Esophagus muscularis mucosa (tissue), 4 donors: ENCODE measurements around the gene BRSK1. TPM values are rescaled to one million over a fixed set of nuclear protein-coding genes. Genes with fewer than 3 reads are reported as not detected.

Source experiments
- DNase-seq: peaks from one replicate; pipeline ENCODE4 v3.0.0-alpha.2; 2017; ENCODE audit errors: extremely low spot score
- H3K27ac ChIP-seq, 4 donors: fragments of 200-600 bp; sonication (generic); replicated peaks in 1 of 4; 1 replicate in 3 of 4; 2 replicates in 1 of 4; pipeline ENCODE4 v1.5.1; 2016 to 2019; ENCODE audit warnings: mild to moderate bottlenecking in 1 of 4
- H3K27me3 ChIP-seq, 4 donors: fragments of 200-600 bp; sonication (generic); one replicate each; pipeline versions ENCODE4 v1.5.1 to v1.6.0; 2016 to 2019
- H3K36me3 ChIP-seq, 4 donors: fragments of 200-600 bp; sonication (generic); one replicate each; pipeline ENCODE4 v1.5.1; 2016 to 2019
- H3K4me1 ChIP-seq, 4 donors: fragments of 200-600 bp; sonication (generic); one replicate each; pipeline ENCODE4 v1.5.1; 2016 to 2019
- H3K4me3 ChIP-seq, 4 donors: fragments of 200-600 bp; sonication (generic); 1 replicate in 2 of 4; 2 replicates in 2 of 4; pipeline ENCODE4 v1.5.1; 2016 to 2019; ENCODE audit warnings: mild to moderate bottlenecking in 4 of 4, moderate library complexity in 1 of 4
- H3K9me3 ChIP-seq, 4 donors: fragments of 200-600 bp; sonication (generic); 1 replicate in 3 of 4; 2 replicates in 1 of 4; pipeline ENCODE4 v1.5.1; 2016 to 2019
- EP300 ChIP-seq: sonication (generic); formaldehyde crosslinking; IDR thresholded peaks from one replicate; pipeline ENCODE4 v1.6.1; 2017; ENCODE audit warnings: antibody characterized with exemption
- POLR2A ChIP-seq: fragments of 450-650 bp; IDR thresholded peaks from one replicate; pipeline ENCODE4 v1.6.1; 2017; ENCODE audit warnings: antibody characterized with exemption, moderate library complexity, mild to moderate bottlenecking, low read depth
- POLR2AphosphoS5 ChIP-seq, 2 donors: sonication (generic); formaldehyde crosslinking; IDR thresholded peaks; one replicate each; pipeline ENCODE4 v1.6.1; 2017; ENCODE audit warnings: antibody characterized with exemption in 2 of 2
- WGBS: methylation state at CpG from one replicate; pipeline ENCODE4 v1.1.5; 2018; 5-methylcytosine and 5-hydroxymethylcytosine counted together
- intact Hi-C: fragments of 100-400 bp; cut with DNase I; formaldehyde crosslinking; loops from one replicate; pipeline ENCODE4 v1.15.1; 2023
- total RNA-seq, 4 donors: library from RNA; depleted of rRNA; stranded (reverse); fragments of >200 nt; gene quantifications; one replicate each; pipeline versions ENCODE4 v1.1.0 to v1.2.1, GENCODE V29; 2016
- TF ChIP-seq, protein P1 (sequence below), 3 experiments: fragments of 200-600 bp in 2 of 3; fragments of 450-650 bp in 1 of 3; sonication (generic) in 2 of 3; IDR thresholded peaks; one replicate each; pipeline ENCODE4 v1.5.1; 2017 to 2019; ENCODE audit warnings: antibody characterized with exemption in 3 of 3, mild to moderate bottlenecking in 2 of 3, moderate library complexity in 1 of 3

The BRSK1 gene
- total RNA-seq, 4 donors from 2014 or later: 3.3 to 16.9 (median 6.7) TPM

DNA sequence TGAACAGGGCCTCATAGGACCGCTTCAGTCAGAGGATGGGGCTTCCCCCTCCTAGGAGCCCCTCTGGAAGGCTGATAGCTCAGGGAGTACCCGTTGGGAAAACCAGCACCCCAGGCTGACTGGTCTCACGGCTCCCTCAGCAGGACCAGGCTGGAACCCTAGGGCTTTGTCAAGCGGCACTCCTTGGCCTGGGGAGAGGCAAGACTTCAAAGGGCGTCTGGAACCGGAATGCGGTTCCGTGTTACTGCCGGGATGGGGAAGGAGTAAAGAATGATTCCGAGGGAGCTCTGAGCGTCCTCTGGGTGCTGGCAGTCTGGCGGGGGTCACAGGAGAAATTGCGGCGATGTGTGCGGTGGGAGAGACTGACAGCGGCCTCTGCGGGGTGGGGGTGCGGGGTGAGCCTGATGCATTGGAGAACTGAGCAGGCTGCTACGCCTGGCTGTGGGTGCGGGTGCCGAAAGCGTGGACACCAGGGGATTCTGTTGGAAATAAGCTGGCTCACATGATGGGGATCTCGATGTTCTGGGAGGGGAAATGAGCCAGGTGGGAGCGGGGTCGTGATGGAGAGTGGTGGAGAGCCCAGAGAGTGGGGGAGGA is 68.8 kb downstream of the BRSK1 start:
- peaks cover 0 to 4% (median 1%) of the 10 kb centered on the region in 4 donors for H3K36me3 ChIP-seq
- DNase-seq: no peak
- H3K4me3 ChIP-seq: no peak overlapping the region
- H3K27ac ChIP-seq: no peak overlapping the region
- H3K4me1 ChIP-seq: peaks cover 18 to 23% (median 20%) of the 10 kb centered on the region in 4 donors
- TF ChIP-seq EP300 (no peak), POLR2AphosphoS5 (IDR thresholded peaks at IDR 0.05) (no peak), POLR2A (no peak)
- TF ChIP-seq, protein P1, sequence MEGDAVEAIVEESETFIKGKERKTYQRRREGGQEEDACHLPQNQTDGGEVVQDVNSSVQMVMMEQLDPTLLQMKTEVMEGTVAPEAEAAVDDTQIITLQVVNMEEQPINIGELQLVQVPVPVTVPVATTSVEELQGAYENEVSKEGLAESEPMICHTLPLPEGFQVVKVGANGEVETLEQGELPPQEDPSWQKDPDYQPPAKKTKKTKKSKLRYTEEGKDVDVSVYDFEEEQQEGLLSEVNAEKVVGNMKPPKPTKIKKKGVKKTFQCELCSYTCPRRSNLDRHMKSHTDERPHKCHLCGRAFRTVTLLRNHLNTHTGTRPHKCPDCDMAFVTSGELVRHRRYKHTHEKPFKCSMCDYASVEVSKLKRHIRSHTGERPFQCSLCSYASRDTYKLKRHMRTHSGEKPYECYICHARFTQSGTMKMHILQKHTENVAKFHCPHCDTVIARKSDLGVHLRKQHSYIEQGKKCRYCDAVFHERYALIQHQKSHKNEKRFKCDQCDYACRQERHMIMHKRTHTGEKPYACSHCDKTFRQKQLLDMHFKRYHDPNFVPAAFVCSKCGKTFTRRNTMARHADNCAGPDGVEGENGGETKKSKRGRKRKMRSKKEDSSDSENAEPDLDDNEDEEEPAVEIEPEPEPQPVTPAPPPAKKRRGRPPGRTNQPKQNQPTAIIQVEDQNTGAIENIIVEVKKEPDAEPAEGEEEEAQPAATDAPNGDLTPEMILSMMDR (IDR thresholded peaks at IDR 0.05): no peak
- 67% methylated on average over 25 of the region's 25 CpGs for WGBS
- intact Hi-C loops: no loop called here
- peaks cover 11 to 84% (median 46%) of the 10 kb centered on the region in 4 donors for H3K27me3 ChIP-seq
- no peaks in the 10 kb centered on the region for H3K9me3 ChIP-seq

DNA sequence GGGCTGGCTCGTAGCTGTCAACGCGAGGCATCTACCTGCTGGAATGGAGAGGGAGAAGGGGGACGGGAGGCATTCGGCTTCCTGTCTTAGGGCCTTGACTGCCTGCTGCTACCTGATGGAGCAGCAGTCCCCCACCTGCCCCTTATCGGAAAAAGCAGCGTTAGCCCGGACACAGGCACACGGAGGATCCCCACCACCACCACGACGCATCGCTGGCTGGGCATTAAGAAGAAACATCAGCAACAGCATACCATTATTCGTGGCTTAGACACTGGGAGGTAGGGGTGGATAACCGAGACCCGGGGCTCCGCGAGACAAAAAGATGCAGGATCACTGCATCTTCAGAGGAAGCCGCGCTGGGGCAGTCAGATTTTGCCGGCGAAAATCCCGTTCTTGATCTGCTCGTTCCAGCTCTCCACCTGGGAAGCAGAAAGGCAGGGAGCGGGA is 69.6 kb downstream of the BRSK1 start:
- peaks cover 0 to 3% (median 0%) of the 10 kb centered on the region in 4 donors for H3K36me3 ChIP-seq
- no peaks in the 10 kb centered on the region for H3K9me3 ChIP-seq
- TF ChIP-seq POLR2A: no peak
- TF ChIP-seq EP300: no peak
- TF ChIP-seq, protein P1 (IDR thresholded peaks at IDR 0.05): no peak
- no peak for TF ChIP-seq POLR2AphosphoS5 (IDR thresholded peaks at IDR 0.05)
- DNase-seq: no peak
- peaks cover 11 to 88% (median 46%) of the 10 kb centered on the region in 4 donors for H3K27me3 ChIP-seq
- intact Hi-C loops: no loop called here
- H3K27ac ChIP-seq: no peak overlapping the region
- peaks cover 18 to 23% (median 20%) of the 10 kb centered on the region in 4 donors for H3K4me1 ChIP-seq
- 5% methylated on average over 20 of the region's 24 CpGs for WGBS
- H3K4me3 ChIP-seq: peak overlapping the region; percentile 41 to 63 (median 46)

DNA sequence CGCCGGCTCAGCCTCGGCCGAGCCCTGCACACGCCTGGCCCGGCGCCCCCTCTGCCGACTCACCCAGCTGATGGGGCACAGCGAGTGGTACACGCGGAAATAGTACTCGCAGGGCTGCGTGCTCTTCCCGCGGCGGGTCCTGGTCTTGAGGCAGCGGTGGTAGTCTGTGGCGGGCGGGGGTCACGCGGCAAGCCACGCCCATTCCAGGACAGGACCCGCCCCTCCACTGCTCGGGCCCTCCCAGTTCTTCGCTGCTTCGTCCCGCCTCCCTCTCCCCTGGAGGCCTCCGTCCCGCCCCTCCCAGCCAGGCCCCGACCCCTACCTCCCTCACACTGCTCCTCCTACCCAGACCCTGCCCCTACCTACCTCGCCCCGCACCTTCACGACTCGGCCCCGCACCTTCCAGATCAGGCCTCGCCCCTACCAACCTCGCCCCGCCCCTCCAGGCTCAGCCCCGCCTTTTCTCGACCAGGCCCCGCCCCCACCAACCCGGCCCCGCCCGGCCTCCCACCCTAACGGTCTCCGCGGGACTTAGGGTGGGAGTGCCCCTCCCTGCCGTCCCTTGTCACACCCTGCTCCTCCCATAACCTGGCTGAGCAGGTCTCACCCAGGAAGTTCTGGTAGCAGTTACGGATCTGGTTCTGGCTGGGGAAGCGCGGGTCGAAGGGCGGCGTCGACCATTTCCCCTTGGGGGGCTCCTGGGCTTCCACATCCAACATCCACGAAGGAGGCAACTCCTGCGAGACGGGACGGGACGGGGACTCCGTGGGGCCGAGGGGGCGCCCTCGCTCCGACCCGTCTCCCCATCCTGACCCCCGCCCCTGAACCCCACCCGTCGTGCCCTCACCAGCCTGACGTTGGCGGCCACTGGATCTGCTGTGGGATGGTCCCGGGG is 70.3 kb downstream of the BRSK1 start:
- intact Hi-C loops: no loop called here
- peaks cover 11 to 91% (median 46%) of the 10 kb centered on the region in 4 donors for H3K27me3 ChIP-seq
- WGBS: 9% methylated on average over 16 of the region's 72 CpGs

DNA sequence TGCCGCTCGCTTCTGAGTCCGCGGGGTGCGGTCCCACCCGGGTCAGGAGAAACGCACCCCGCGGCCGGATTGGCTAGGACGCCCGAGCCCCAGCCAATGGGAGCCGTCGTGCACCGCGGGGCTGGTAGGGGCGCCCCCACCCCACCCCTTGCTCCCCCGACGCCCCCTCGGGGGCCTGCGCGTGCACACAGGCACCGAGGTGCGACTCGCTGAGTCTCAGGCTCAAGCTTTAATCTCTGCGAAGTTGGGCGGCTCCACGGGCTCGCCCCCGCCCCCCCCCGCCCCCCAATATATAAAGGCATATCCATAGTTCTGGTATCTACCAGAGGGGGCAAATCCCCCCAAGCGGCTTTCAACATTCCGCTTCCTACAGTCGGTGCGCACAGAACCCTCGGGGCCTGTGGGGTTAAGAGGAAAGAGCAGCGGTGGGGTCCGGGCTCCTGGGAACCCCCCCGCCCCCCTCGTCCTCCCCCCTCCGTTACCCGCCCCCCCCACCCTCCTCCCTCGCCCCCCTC is 71.0 kb downstream of the BRSK1 start, which contains the start of gene COX6B2:
Gene COX6B2 (minus strand): TSS at position 22 of the 515 bp plus-strand sequence. CDS start 198 bp downstream, outside the sequence.
- H3K4me1 ChIP-seq: peaks cover 18 to 23% (median 20%) of the 10 kb centered on the region in 4 donors
- no peaks in the 10 kb centered on the region for H3K36me3 ChIP-seq
- peaks cover 11 to 85% (median 46%) of the 10 kb centered on the region in 4 donors for H3K27me3 ChIP-seq
- peak within 1 kb of the TSS; percentile 41 to 63 (median 46) for H3K4me3 ChIP-seq
- H3K9me3 ChIP-seq: no peaks in the 10 kb centered on the region
- WGBS: 0% methylated on average over 4 of the region's 43 CpGs
- no peak within 1 kb of the TSS for H3K27ac ChIP-seq
- intact Hi-C loops: no loop called here
- DNase-seq: no peak
- TF ChIP-seq POLR2A (no peak), EP300 (no peak), POLR2AphosphoS5 (IDR thresholded peaks at IDR 0.05) (no peak)
- TF ChIP-seq, protein P1 (IDR thresholded peaks at IDR 0.05): no peak

More for the DNA sequence above, 70.3 kb downstream of the BRSK1 start:
- H3K36me3 ChIP-seq: no peaks in the 10 kb centered on the region
- TF ChIP-seq POLR2AphosphoS5 (IDR thresholded peaks at IDR 0.05) (no peak), EP300 (no peak), POLR2A (no peak)
- TF ChIP-seq, protein P1 (IDR thresholded peaks at IDR 0.05): no peak
- DNase-seq: no peak
- H3K9me3 ChIP-seq: no peaks in the 10 kb centered on the region
- H3K4me3 ChIP-seq: peak overlapping the region; percentile 41 to 63 (median 46)
- H3K4me1 ChIP-seq: peaks cover 18 to 23% (median 20%) of the 10 kb centered on the region in 4 donors
- H3K27ac ChIP-seq: no peak overlapping the region
